ENCODE data around the gene POR. TPM values are rescaled to one million over a fixed set of nuclear protein-coding genes. Genes with fewer than 3 reads are reported as not detected.

POR gene
- total RNA-seq, 2 donors from 2014 or later = 88.0 to 136 TPM

- Histone ChIP-seq H3K27ac (no peak overlapping the region), H3K4me3 (no peak overlapping the region), H3K9me3 (no peaks in the 10 kb centered on the region), H3K27me3 (replicated peaks; ENCODE audit: insufficient read depth) (no peaks in the 10 kb centered on the region), H3K4me1 (replicated peaks) (no peaks in the 10 kb centered on the region), H3K36me3 (no peaks in the 10 kb centered on the region)
- intact Hi-C loops (cut with DNase I) = no loop called here
- TF ChIP-seq, protein P1, sequence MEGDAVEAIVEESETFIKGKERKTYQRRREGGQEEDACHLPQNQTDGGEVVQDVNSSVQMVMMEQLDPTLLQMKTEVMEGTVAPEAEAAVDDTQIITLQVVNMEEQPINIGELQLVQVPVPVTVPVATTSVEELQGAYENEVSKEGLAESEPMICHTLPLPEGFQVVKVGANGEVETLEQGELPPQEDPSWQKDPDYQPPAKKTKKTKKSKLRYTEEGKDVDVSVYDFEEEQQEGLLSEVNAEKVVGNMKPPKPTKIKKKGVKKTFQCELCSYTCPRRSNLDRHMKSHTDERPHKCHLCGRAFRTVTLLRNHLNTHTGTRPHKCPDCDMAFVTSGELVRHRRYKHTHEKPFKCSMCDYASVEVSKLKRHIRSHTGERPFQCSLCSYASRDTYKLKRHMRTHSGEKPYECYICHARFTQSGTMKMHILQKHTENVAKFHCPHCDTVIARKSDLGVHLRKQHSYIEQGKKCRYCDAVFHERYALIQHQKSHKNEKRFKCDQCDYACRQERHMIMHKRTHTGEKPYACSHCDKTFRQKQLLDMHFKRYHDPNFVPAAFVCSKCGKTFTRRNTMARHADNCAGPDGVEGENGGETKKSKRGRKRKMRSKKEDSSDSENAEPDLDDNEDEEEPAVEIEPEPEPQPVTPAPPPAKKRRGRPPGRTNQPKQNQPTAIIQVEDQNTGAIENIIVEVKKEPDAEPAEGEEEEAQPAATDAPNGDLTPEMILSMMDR (IDR thresholded peaks at IDR 0.05) = no peak
- TF ChIP-seq POLR2A (IDR thresholded peaks at IDR 0.05) (no peak), POLR2AphosphoS5 (IDR thresholded peaks at IDR 0.05) (no peak)
- no peak for DNase-seq (ENCODE audit: low spot score)
- WGBS = 91% methylated on average over 6 of the region's 6 CpGs
Observed at GRCh38 chr7:75960372-75960771, 45.4 kb downstream of the POR start.

- DNase-seq (ENCODE audit: low spot score) = no peak
- Histone ChIP-seq H3K4me3 (no peak overlapping the region), H3K9me3 (no peaks in the 10 kb centered on the region), H3K4me1 (replicated peaks) (no peaks in the 10 kb centered on the region), H3K36me3 (no peaks in the 10 kb centered on the region), H3K27me3 (replicated peaks; ENCODE audit: insufficient read depth) (no peaks in the 10 kb centered on the region), H3K27ac (no peak overlapping the region)
- intact Hi-C loops (cut with DNase I) = no loop called here
- WGBS = 94% methylated on average over 7 of the region's 7 CpGs
- TF ChIP-seq, protein P1 (IDR thresholded peaks at IDR 0.05) = no peak
- TF ChIP-seq POLR2A (IDR thresholded peaks at IDR 0.05) = no peak
- TF ChIP-seq POLR2AphosphoS5 (IDR thresholded peaks at IDR 0.05) = no peak
Observed at GRCh38 chr7:75961218-75961617, 46.3 kb downstream of the POR start.

DNA sequence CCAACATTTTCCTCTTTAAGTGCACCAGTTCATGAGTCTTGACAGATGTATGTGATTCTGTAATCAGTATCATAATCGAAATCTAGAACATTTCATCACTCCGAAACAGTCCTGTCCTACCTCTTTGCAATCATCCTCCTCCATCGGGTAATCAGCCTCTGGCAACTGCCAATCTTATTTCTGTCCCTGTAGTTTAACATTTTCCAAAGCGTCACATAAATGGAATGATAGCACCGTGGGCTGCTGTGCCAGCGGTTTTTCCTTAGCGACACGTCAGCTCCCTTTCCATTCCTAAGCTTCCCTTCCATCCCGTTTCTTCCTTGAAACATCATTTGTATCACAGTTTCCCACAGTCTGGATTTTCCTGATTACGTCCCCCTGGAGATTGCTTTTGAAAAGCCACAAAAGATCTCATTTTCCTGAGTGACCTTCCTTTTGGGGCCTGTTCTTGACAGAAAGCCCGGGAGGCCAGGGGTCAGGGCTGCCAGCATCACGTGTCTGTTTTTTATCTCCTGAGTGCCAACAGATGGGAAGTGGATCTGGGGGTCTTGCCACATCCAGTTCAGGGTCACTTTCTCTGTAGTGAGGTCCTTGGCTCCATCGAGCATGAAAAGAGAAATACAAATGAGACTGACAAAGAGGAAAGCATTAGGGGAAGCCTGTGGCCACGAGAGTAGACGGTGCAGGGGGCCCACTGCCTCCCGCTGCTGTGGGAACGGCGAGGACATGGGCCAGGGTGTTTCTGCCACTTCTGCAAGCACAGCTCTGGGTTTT lies 47.8 kb downstream of the POR start:
- Histone ChIP-seq H3K36me3 (no peaks in the 10 kb centered on the region), H3K4me1 (replicated peaks) (no peaks in the 10 kb centered on the region), H3K4me3 (no peak overlapping the region), H3K27me3 (replicated peaks; ENCODE audit: insufficient read depth) (no peaks in the 10 kb centered on the region), H3K27ac (peak overlapping the region; percentile 17 to 41), H3K9me3 (no peaks in the 10 kb centered on the region)
- WGBS = 69% methylated on average over 18 of the region's 18 CpGs
- DNase-seq (ENCODE audit: low spot score) = no peak
- intact Hi-C loops (cut with DNase I) = no loop called here
- no peak for TF ChIP-seq POLR2A (IDR thresholded peaks at IDR 0.05)
- TF ChIP-seq, protein P1 (IDR thresholded peaks at IDR 0.05) = no peak
- TF ChIP-seq POLR2AphosphoS5 (IDR thresholded peaks at IDR 0.05) = no peak

DNA sequence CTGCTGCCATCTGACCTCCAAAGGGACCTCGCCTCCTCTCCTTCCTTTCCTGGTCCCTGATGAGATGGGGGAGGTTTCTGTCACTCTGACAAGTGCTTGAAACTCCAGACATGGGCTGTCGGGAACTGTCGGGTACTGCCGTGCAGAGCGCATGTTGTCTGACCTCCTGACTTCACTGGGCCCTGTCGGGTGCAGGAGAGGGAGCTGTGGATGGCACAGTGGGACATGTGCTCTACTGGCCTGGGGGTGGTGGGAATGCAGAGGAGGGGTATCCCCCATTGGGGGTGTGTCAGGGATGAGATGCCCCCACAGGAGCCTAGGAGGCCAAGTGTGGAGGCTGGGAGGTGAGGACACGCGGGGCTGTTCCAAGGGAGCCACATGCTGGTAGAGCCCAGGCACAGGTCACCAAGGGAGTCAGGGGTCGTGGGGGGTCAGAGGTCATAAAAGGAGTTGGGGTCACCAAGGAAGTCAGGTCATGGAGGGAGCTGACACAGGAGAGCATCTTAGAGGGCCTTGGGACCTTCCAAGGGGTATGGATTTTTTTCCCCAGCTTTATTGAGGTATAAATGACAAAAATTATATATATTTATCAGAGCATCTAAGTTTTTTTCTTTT lies 48.5 kb downstream of the POR start:
- H3K36me3 ChIP-seq = no peaks in the 10 kb centered on the region
- 88% methylated on average over 9 of the region's 9 CpGs for WGBS
- no peak for TF ChIP-seq POLR2A (IDR thresholded peaks at IDR 0.05)
- TF ChIP-seq, protein P1 (IDR thresholded peaks at IDR 0.05) = no peak
- no peak for TF ChIP-seq POLR2AphosphoS5 (IDR thresholded peaks at IDR 0.05)
- no peak for DNase-seq (ENCODE audit: low spot score)
- H3K9me3 ChIP-seq = no peaks in the 10 kb centered on the region
- intact Hi-C loops (cut with DNase I) = no loop called here
- H3K27ac ChIP-seq = peak overlapping the region; percentile 17 to 41
- no peaks in the 10 kb centered on the region for H3K4me1 ChIP-seq (replicated peaks)
- no peak overlapping the region for H3K4me3 ChIP-seq
- H3K27me3 ChIP-seq (replicated peaks; ENCODE audit: insufficient read depth) = no peaks in the 10 kb centered on the region
